Measurements from ENCODE around the gene HOMER1.

The HOMER1 gene

GRCh38 chr5:79487251-79487650 is 26.7 kb downstream of the HOMER1 start:
- DNase-seq = no peak

- DNase-seq = no peak
Observed at GRCh38 chr5:79486116-79486515, 27.8 kb downstream of the HOMER1 start.

- DNase-seq = no peak
Observed at GRCh38 chr5:79484731-79485130, 29.2 kb downstream of the HOMER1 start.

GRCh38 chr5:79481574-79481973 is 32.4 kb downstream of the HOMER1 start:
- DNase-seq = no peak

- no peak for DNase-seq
Observed at GRCh38 chr5:79480991-79481390, 32.9 kb downstream of the HOMER1 start.

GRCh38 chr5:79475152-79475466 is 38.8 kb downstream of the HOMER1 start:
- no peak for DNase-seq

- no peak for DNase-seq
Observed at GRCh38 chr5:79474367-79475151, 39.4 kb downstream of the HOMER1 start.

GRCh38 chr5:79471556-79471955 is 42.4 kb downstream of the HOMER1 start:
- no peak for DNase-seq

GRCh38 chr5:79464695-79465332 is 49.1 kb downstream of the HOMER1 start:
- peak; percentile 5 for DNase-seq

- no peak for DNase-seq
Observed at GRCh38 chr5:79464278-79464677, 49.7 kb downstream of the HOMER1 start.

- DNase-seq = no peak
Observed at GRCh38 chr5:79459626-79460025, 54.3 kb downstream of the HOMER1 start.

- DNase-seq = no peak
Observed at GRCh38 chr5:79456890-79457583, 56.9 kb downstream of the HOMER1 start.

GRCh38 chr5:79456400-79456799 is 57.5 kb downstream of the HOMER1 start:
- DNase-seq = no peak

- DNase-seq = no peak
Observed at GRCh38 chr5:79454043-79454442, 59.9 kb downstream of the HOMER1 start.

GRCh38 chr5:79448336-79448735 is 65.6 kb downstream of the HOMER1 start:
- DNase-seq = no peak

GRCh38 chr5:79436821-79437220 is 77.1 kb downstream of the HOMER1 start:
- no peak for DNase-seq

GRCh38 chr5:79436224-79436623 is 77.7 kb downstream of the HOMER1 start:
- no peak for DNase-seq

- DNase-seq = no peak
Observed at GRCh38 chr5:79430196-79430595, 83.7 kb downstream of the HOMER1 start.

- DNase-seq = no peak
Observed at GRCh38 chr5:79423296-79423695, 90.6 kb downstream of the HOMER1 start.

GRCh38 chr5:79420248-79420647 is 93.7 kb downstream of the HOMER1 start:
- no peak for DNase-seq

GRCh38 chr5:79418276-79418675 is 95.7 kb downstream of the HOMER1 start:
- no peak for DNase-seq

GRCh38 chr5:79417495-79417894 is 96.4 kb downstream of the HOMER1 start:
- DNase-seq = no peak

- no peak for DNase-seq
Observed at GRCh38 chr5:79416499-79416898, 97.4 kb downstream of the HOMER1 start.

- DNase-seq = no peak
Observed at GRCh38 chr5:79413112-79413511, 100.8 kb downstream of the HOMER1 start.
